NCI-H460 (cell line): Measurements from ENCODE around the gene LEFTY2. TPM values are rescaled to one million over a fixed set of nuclear protein-coding genes. Genes with fewer than 3 reads are reported as not detected.
"Not testable (repeated sequence)": the region's sequence is repeated elsewhere in the genome, so short reads cannot be mapped to it uniquely, and the experiment has no call there.

ENCODE experiments used
- DNase-seq: peaks from one replicate; pipeline ENCODE4 v3.0.0-alpha.2; 2016; ENCODE audit warnings: low read depth; ENCODE audit errors: extremely low read depth
- total RNA-seq: library from RNA; depleted of rRNA; stranded (reverse); fragments of >200 nt; shearing (Covaris generic); gene quantifications from 2 replicates; pipeline ENCODE4 v1.2.3, GENCODE V29; 2014

The LEFTY2 gene
- total RNA-seq, 1 experiment from 2014 or later, result not detected

GRCh38 chr1:225954753-225955152, 13.7 kb upstream of the LEFTY2 start:
- no peak for DNase-seq

- DNase-seq, result no peak
Measured at GRCh38 chr1:225953315-225953714, 12.3 kb upstream of the LEFTY2 start.

- no peak for DNase-seq
Measured at GRCh38 chr1:225950905-225951497, 10.0 kb upstream of the LEFTY2 start.

GRCh38 chr1:225949041-225949440, 8.0 kb upstream of the LEFTY2 start:
- no peak for DNase-seq

GRCh38 chr1:225946803-225947202, 5.8 kb upstream of the LEFTY2 start:
- DNase-seq, result no peak

GRCh38 chr1:225946082-225946620, 5.1 kb upstream of the LEFTY2 start:
- no peak for DNase-seq

- no peak for DNase-seq
Measured at GRCh38 chr1:225945564-225945963, 4.5 kb upstream of the LEFTY2 start.

- DNase-seq, result no peak
Measured at GRCh38 chr1:225944951-225945350, 3.9 kb upstream of the LEFTY2 start.

GRCh38 chr1:225944387-225944786, 3.4 kb upstream of the LEFTY2 start:
- DNase-seq, result no peak

GRCh38 chr1:225943582-225943981, 2.6 kb upstream of the LEFTY2 start:
- no peak for DNase-seq

GRCh38 chr1:225942574-225942973, 1.6 kb upstream of the LEFTY2 start:
- DNase-seq, result no peak

GRCh38 chr1:225941942-225942222, 862 bp upstream of the LEFTY2 start:
- no peak for DNase-seq

- DNase-seq, result no peak
Measured at GRCh38 chr1:225940385-225941151, 452 bp downstream of the LEFTY2 start.

- not testable (repeated sequence) for DNase-seq
Measured at GRCh38 chr1:225939939-225940310, 1.1 kb downstream of the LEFTY2 start.

- DNase-seq, result not testable (repeated sequence)
Measured at GRCh38 chr1:225939097-225939938, 1.7 kb downstream of the LEFTY2 start.

- DNase-seq, result no peak
Measured at GRCh38 chr1:225937048-225937968, 3.7 kb downstream of the LEFTY2 start.

GRCh38 chr1:225936523-225936922, 4.5 kb downstream of the LEFTY2 start:
- DNase-seq, result no peak

GRCh38 chr1:225936086-225936485, 4.9 kb downstream of the LEFTY2 start:
- DNase-seq, result not testable (repeated sequence)

GRCh38 chr1:225934711-225935110, 6.3 kb downstream of the LEFTY2 start:
- no peak for DNase-seq

GRCh38 chr1:225933072-225933471, 7.9 kb downstream of the LEFTY2 start:
- DNase-seq, result no peak
